IMR-90 (cell line): Measurements from ENCODE around the gene SUV39H1.

Source experiments
- BHLHE40 ChIP-seq: fragments of 150-350 bp; IDR thresholded peaks from 2 replicates; pipeline ENCODE4 v1.6.1; 2016; ENCODE audit warnings: mild to moderate bottlenecking, low read depth, low read length
- CTCF ChIP-seq: conservative IDR thresholded peaks from 2 replicates; pipeline ENCODE4 v1.5.1; 2012; ENCODE audit warnings: mild to moderate bottlenecking, low read depth, low read length, improper control_type of control experiment
- POLR2A ChIP-seq: IDR thresholded peaks from 2 replicates; pipeline ENCODE4 v1.6.1; 2012; ENCODE audit warnings: mild to moderate bottlenecking, low read depth, low read length
- RFX5 ChIP-seq: IDR thresholded peaks from 2 replicates; pipeline ENCODE4 v1.8.0; 2012; ENCODE audit warnings: low read depth, mild to moderate bottlenecking, low read length, moderate library complexity
- SMC3 ChIP-seq: fragments of 150-350 bp; IDR thresholded peaks from 2 replicates; pipeline ENCODE4 v1.6.1; 2016; ENCODE audit warnings: low read depth, mild to moderate bottlenecking, antibody characterized with exemption, low read length, moderate library complexity

- TF ChIP-seq POLR2A (no peak), CTCF (no peak), RFX5 (no peak), BHLHE40 (no peak), SMC3 (no peak)
Measured at GRCh38 chrX:48753708-48754228, 57.2 kb downstream of the SUV39H1 start.
